Astrocyte of the cerebellum (primary cell): ENCODE results near the gene CTRB1.

Experiments
- DNase-seq: peaks from one replicate; pipeline ENCODE4 v3.0.0-alpha.2; 2011; ENCODE audit warnings: low read depth
- H3K4me3 ChIP-seq: 2 replicates; pipeline ENCODE4 v1.5.1; 2011; ENCODE audit warnings: mild to moderate bottlenecking, low read depth, low read length, moderate library complexity
- in situ Hi-C: cut with HindIII; loops from 2 replicates; pipeline ENCODE4 v1.10.0; 2017; ENCODE audit warnings: low sequenced_read_pairs
- TF ChIP-seq, protein P1 (sequence below): IDR thresholded peaks from 2 replicates; pipeline ENCODE4 v1.5.1; 2012; ENCODE audit warnings: low read length, low read depth, moderate library complexity, mild to moderate bottlenecking; ENCODE audit errors: missing control alignments

The CTRB1 gene

GRCh38 chr16:75236736-75237397, 18.1 kb downstream of the CTRB1 start:
- TF ChIP-seq, protein P1, sequence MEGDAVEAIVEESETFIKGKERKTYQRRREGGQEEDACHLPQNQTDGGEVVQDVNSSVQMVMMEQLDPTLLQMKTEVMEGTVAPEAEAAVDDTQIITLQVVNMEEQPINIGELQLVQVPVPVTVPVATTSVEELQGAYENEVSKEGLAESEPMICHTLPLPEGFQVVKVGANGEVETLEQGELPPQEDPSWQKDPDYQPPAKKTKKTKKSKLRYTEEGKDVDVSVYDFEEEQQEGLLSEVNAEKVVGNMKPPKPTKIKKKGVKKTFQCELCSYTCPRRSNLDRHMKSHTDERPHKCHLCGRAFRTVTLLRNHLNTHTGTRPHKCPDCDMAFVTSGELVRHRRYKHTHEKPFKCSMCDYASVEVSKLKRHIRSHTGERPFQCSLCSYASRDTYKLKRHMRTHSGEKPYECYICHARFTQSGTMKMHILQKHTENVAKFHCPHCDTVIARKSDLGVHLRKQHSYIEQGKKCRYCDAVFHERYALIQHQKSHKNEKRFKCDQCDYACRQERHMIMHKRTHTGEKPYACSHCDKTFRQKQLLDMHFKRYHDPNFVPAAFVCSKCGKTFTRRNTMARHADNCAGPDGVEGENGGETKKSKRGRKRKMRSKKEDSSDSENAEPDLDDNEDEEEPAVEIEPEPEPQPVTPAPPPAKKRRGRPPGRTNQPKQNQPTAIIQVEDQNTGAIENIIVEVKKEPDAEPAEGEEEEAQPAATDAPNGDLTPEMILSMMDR = no peak
- no peak overlapping the region for H3K4me3 ChIP-seq
- no peak for DNase-seq
- in situ Hi-C loops = loop anchor here (5.0 to 25.0 kb wide), 3 partner anchors 40 to 150 kb away; no protein-coding TSS in a partner anchor

DNA sequence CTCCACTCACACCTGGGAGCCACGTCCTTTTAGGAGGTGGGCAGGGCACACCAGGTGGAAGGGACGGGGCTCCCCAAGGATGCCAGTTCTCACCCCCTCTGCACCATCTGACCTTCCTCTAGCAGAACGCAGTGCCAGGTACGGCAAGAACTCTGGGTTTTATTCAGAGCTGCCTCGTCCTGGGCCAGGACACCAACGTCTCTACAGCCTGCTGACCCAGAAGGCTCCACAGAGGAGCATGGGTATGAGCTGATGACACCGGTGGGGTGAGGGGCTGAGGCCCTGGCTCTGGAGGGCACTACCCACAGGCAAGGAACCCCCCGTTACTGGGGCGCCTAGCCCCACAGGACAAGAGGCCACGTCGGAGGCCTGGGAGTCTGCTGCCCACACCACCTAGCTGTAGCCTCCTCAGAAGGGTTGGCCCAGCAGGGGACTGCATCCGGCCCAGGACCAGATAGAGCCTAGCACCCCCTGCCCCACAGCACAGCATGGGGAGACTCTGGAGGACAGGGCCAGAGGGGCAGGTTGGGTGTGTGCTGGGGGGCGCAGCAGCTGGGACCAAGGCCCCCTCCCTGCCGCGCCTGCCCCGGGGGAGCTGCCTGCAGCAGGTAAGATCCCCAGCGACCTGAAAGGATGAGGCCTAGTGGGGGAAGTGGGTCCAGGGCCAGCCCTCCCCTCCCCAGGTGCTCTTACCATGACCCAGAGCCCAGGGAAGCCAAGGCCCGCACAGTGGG, 18.8 kb downstream of the CTRB1 start:
- H3K4me3 ChIP-seq = no peak overlapping the region
- DNase-seq = no peak
- in situ Hi-C loops = loop anchor here (5.0 to 25.0 kb wide), 3 partner anchors 40 to 150 kb away; no protein-coding TSS in a partner anchor
- TF ChIP-seq, protein P1 = no peak

GRCh38 chr16:75238132-75238852, 19.5 kb downstream of the CTRB1 start:
- TF ChIP-seq, protein P1 = no peak
- H3K4me3 ChIP-seq = no peak overlapping the region
- peak; percentile 75 for DNase-seq
- in situ Hi-C loops = loop anchor here (5.0 to 25.0 kb wide), 3 partner anchors 41 to 149 kb away; no protein-coding TSS in a partner anchor

- H3K4me3 ChIP-seq = no peak overlapping the region
- TF ChIP-seq, protein P1 = peak; percentile 29
- in situ Hi-C loops = loop anchor here (5.0 to 25.0 kb wide), 3 partner anchors 42 to 148 kb away; no protein-coding TSS in a partner anchor
- DNase-seq = no peak
Observed at GRCh38 chr16:75238853-75239541, 20.2 kb downstream of the CTRB1 start.

DNA sequence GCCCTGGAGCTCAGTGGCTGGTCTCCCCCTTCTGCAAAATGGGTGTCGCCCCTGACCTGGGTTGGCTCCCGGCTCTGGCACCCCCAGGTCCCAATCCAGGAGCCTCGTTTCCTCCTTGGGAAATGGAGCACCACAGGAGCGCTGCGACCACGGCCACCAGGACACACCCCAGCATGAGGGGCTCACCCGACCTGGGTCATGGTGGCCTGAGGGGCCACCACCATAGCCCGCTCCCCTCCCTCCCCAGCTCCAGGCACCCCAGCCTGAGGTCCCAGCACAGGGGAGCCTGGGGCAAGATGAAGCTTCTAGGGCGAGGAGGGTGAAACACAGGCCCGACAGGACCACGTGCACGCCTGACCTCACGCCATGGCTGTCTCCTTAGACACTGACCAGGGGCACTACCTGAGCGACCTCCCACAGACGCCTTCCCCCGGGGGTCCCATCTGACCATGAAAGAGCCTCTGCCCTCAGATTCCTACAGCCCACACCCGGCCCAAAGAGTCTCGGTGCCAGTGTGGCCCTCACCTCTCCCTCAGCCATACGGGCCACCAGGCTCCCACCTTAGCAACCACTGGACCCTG, 20.8 kb downstream of the CTRB1 start:
- no peak for DNase-seq
- H3K4me3 ChIP-seq = no peak overlapping the region
- TF ChIP-seq, protein P1 = no peak
- in situ Hi-C loops = loop anchor here (5.0 to 25.0 kb wide), 3 partner anchors 42 to 148 kb away; no protein-coding TSS in a partner anchor
